K562 (cell line): Measurements from ENCODE around the gene HLA-DOB. TPM values are rescaled to one million over a fixed set of nuclear protein-coding genes. Genes with fewer than 3 reads are reported as not detected.

ENCODE experiments used
- ATAC-seq: fragments of 200-7000 bp; cut with Tn5 transposase; 3 replicates; pipeline ENCODE4 v1.9.1; 2020; ENCODE audit warnings: moderate library complexity
- BruUV-seq: library from RNA; stranded (reverse); fragments of 400-500 nt; replicated peaks from 2 replicates; lab custom pipeline; 2021; lab: Mats Ljungman, UMichigan
- CTCF ChIA-PET: fragments of 300-600 bp; formaldehyde crosslinking; extraction: SDS; loops from one replicate; lab custom pipeline; 2021; ENCODE audit warnings: low intra/inter-chr PET ratio; lab: Yijun Ruan, JAX
- POLR2A ChIA-PET: fragments of 300-600, 350-650 bp; sonication (Branson Sonifier 250); formaldehyde crosslinking; extraction: SDS; loops from one replicate; lab custom pipeline; 2021; ENCODE audit warnings: antibody characterized with exemption, inconsistent platforms; lab: Yijun Ruan, JAX
- DNase-seq, 4 experiments: peaks; one replicate each; pipeline versions ENCODE4 v3.0.0 to v3.0.0-alpha.2; 2011 to 2018; ENCODE audit warnings: low spot score in 3 of 4, mixed read lengths in 3 of 4; ENCODE audit errors: extremely low read depth in 1 of 4
- FAIRE-seq: peaks from 2 replicates; lab custom pipeline; 2011; peaks lifted over from hg19 to GRCh38; lab: Jason Lieb, UNC
- H2AFZ ChIP-seq: 2 replicates; pipeline ENCODE4 v1.6.0; 2011; ENCODE audit warnings: low read depth, low read length, control low read depth, inconsistent platforms
- H3K27ac ChIP-seq: fragments of 200-600 bp; 3 replicates; pipeline ENCODE4 v1.8.0; 2011; ENCODE audit warnings: low read depth, mild to moderate bottlenecking, control low read depth, inconsistent platforms, low read length, moderate library complexity, mixed read lengths; ENCODE audit errors: extremely low read depth
- H3K27me3 ChIP-seq, 2 experiments: fragments of 300-600 bp in 1 of 2; 2 replicates in 1 of 2; 3 replicates in 1 of 2; pipeline versions ENCODE4 v1.6.0 to v1.8.0; 2011; ENCODE audit warnings: inconsistent platforms in 2 of 2, low read length in 2 of 2, mild to moderate bottlenecking in 1 of 2, mixed read lengths in 1 of 2, moderate library complexity in 1 of 2; ENCODE audit not compliant: control insufficient read depth in 2 of 2, insufficient read depth in 2 of 2
- H3K36me3 ChIP-seq: fragments of 300-600 bp; 3 replicates; pipeline ENCODE4 v1.8.0; 2011; ENCODE audit warnings: mild to moderate bottlenecking, low read length, inconsistent platforms; ENCODE audit not compliant: control insufficient read depth, insufficient read depth
- H3K4me1 ChIP-seq, 2 experiments: fragments of 200-600 bp in 1 of 2; replicated peaks in 1 of 2; 2 replicates in 1 of 2; 3 replicates in 1 of 2; pipeline versions ENCODE4 v1.5.1 to v1.8.0; 2011; ENCODE audit warnings: inconsistent platforms in 2 of 2, low read length in 2 of 2, mild to moderate bottlenecking in 1 of 2, mixed read lengths in 1 of 2, moderate library complexity in 1 of 2; ENCODE audit not compliant: control insufficient read depth in 2 of 2, insufficient read depth in 2 of 2
- H3K4me2 ChIP-seq: 2 replicates; pipeline ENCODE4 v1.6.1; 2011; ENCODE audit warnings: low read length, control low read depth, inconsistent platforms, mixed read lengths; ENCODE audit not compliant: insufficient read depth
- H3K4me3 ChIP-seq: fragments of 200-600 bp; sonication (generic), shearing (Covaris generic); 2 replicates; pipeline ENCODE4 v1.5.1; 2016; ENCODE audit warnings: control low read depth, inconsistent platforms
- H3K79me2 ChIP-seq: fragments of 200-600 bp; 3 replicates; pipeline ENCODE4 v1.8.0; 2011; ENCODE audit warnings: low read length, inconsistent platforms; ENCODE audit not compliant: control insufficient read depth, insufficient read depth
- H3K9ac ChIP-seq, 2 experiments: 2 replicates each; pipeline versions ENCODE4 v1.6.0 to v1.6.1; 2011; ENCODE audit warnings: low read depth in 2 of 2, low read length in 2 of 2, control low read depth in 1 of 2, inconsistent platforms in 1 of 2, mild to moderate bottlenecking in 1 of 2, mixed read lengths in 1 of 2; ENCODE audit not compliant: insufficient read depth in 1 of 2
- H3K9me1 ChIP-seq: one replicate; pipeline ENCODE4 v1.6.0; 2011; ENCODE audit warnings: inconsistent platforms, mild to moderate bottlenecking, low read length, moderate library complexity; ENCODE audit not compliant: control insufficient read depth, insufficient read depth
- H3K9me3 ChIP-seq: replicated peaks from 2 replicates; pipeline ENCODE4 v1.5.1; 2011; ENCODE audit warnings: low read depth, low read length, inconsistent platforms; ENCODE audit not compliant: control insufficient read depth, insufficient read depth
- H4K20me1 ChIP-seq: replicated peaks from 2 replicates; pipeline ENCODE4 v1.6.1; 2011; ENCODE audit warnings: low read length, inconsistent platforms, mixed read lengths; ENCODE audit not compliant: control insufficient read depth, insufficient read depth
- JUND ChIP-seq, 2 experiments: IDR thresholded peaks; 2 replicates in 1 of 2; 3 replicates in 1 of 2; pipeline ENCODE4 v1.6.1; 2011; ENCODE audit warnings: borderline replicate concordance in 2 of 2, low read depth in 2 of 2, low read length in 2 of 2, improper control_type of control experiment in 1 of 2, missing biosample characterization in 1 of 2, missing genetic modification characterization in 1 of 2, missing genetic modification reagents in 1 of 2
- MAFG ChIP-seq: fragments of 450-650 bp; conservative IDR thresholded peaks from 2 replicates; pipeline ENCODE4 v1.6.1; 2016; ENCODE audit warnings: missing genetic modification characterization, missing compliant biosample characterization
- MBD1 ChIP-seq: fragments of 250-450 bp; sonication (Bioruptor Pico); IDR thresholded peaks from 2 replicates; pipeline ENCODE4 v1.8.0; 2022; ENCODE audit warnings: inconsistent platforms
- MBD2 ChIP-seq: sonication (generic); IDR thresholded peaks from 2 replicates; pipeline ENCODE4 v1.6.1; 2016; ENCODE audit warnings: low read depth, borderline replicate concordance
- MCM3 ChIP-seq: fragments of 450-650 bp; IDR thresholded peaks from 2 replicates; pipeline ENCODE4 v1.6.1; 2016
- NELFE ChIP-seq: IDR thresholded peaks from 2 replicates; pipeline ENCODE4 v1.6.1; 2011; ENCODE audit warnings: mild to moderate bottlenecking; ENCODE audit not compliant: insufficient read depth, insufficient read length
- POLR2A ChIP-seq: fragments of 450-650 bp; conservative IDR thresholded peaks from 2 replicates; pipeline ENCODE4 v1.6.1; 2016
- RBFOX2 ChIP-seq: fragments of 200-400 bp; formaldehyde crosslinking; IDR thresholded peaks from 2 replicates; pipeline ENCODE4 v1.6.1; 2017; ENCODE audit warnings: low read depth, mild to moderate bottlenecking, low read length, moderate library complexity
- RBM17 ChIP-seq: fragments of 200-400 bp; formaldehyde crosslinking; IDR thresholded peaks from 2 replicates; pipeline ENCODE4 v1.6.1; 2017; ENCODE audit warnings: low read depth, mild to moderate bottlenecking, low read length, borderline replicate concordance
- RBM22 ChIP-seq: fragments of 200-400 bp; formaldehyde crosslinking; IDR thresholded peaks from 2 replicates; pipeline ENCODE4 v1.6.1; 2018; ENCODE audit warnings: low read length, low read depth; ENCODE audit not compliant: poor library complexity, severe bottlenecking
- RBM25 ChIP-seq: fragments of 200-400 bp; formaldehyde crosslinking; IDR thresholded peaks from 2 replicates; pipeline ENCODE4 v1.6.1; 2018; ENCODE audit warnings: low read length, low read depth, moderate library complexity; ENCODE audit not compliant: severe bottlenecking
- STAT5A ChIP-seq: IDR thresholded peaks from 2 replicates; pipeline ENCODE4 v1.6.1; 2012; ENCODE audit warnings: low read length, inconsistent platforms, borderline replicate concordance
- ZNF232 ChIP-seq: sonication (generic); formaldehyde crosslinking; IDR thresholded peaks from 2 replicates; pipeline ENCODE4 v1.8.0; 2022; ENCODE audit warnings: mild to moderate bottlenecking, missing genetic modification reagents
- ZNF253 ChIP-seq: fragments of 250-450 bp; sonication (Bioruptor Pico); conservative IDR thresholded peaks from 2 replicates; pipeline ENCODE4 v1.6.1; 2021; ENCODE audit warnings: mild to moderate bottlenecking
- ZNF436 ChIP-seq: fragments of 250-450, 450-650 bp; sonication (Bioruptor Pico); formaldehyde crosslinking; IDR thresholded peaks from 2 replicates; pipeline ENCODE4 v1.7.0; 2020; ENCODE audit warnings: mild to moderate bottlenecking
- WGBS: fragments of 100-300 bp; shearing (Covaris generic); methylation state at CpG from one replicate; pipeline ENCODE4 v1.1.6; 2016; ENCODE audit warnings: low coverage, mixed read lengths; ENCODE audit not compliant: insufficient coverage; ENCODE audit errors: missing lambda C conversion rate; 5-methylcytosine and 5-hydroxymethylcytosine counted together
- in situ Hi-C: fragments of 300-500 bp; cut with MboI; formaldehyde crosslinking; loops from 4 replicates; pipeline ENCODE4 v1.15.0; 2018; ENCODE audit warnings: inconsistent platforms, mixed read lengths
- intact Hi-C: fragments of 100-400 bp; cut with micrococcal nuclease; formaldehyde crosslinking; loops from 2 replicates; pipeline ENCODE4 v1.14.2; 2022
- polyA plus RNA-seq, 8 experiments: library from polyadenylated mRNA; depleted of rRNA in 4 of 8; stranded (reverse) in 5 of 8; unstranded in 3 of 8; fragments of >200 nt; fragmentation: Nextera tagmentation in 2 of 8; fragmentation: Illumina TruSeq in 1 of 8; extraction: Ambion mirVana in 2 of 8; extraction: Trizol in 1 of 8; gene quantifications; 2 replicates each; pipeline versions ENCODE4 v1.2.1 to v1.2.3, GENCODE V29; 2011 to 2014; ENCODE audit warnings: inconsistent platforms in 1 of 8, missing spikeins in 1 of 8
- total RNA-seq, 7 experiments: library from RNA; depleted of rRNA in 6 of 7; stranded (reverse); fragments of >200 nt in 6 of 7; fragmentation: Illumina TruSeq in 2 of 7; extraction: Trizol in 2 of 7; gene quantifications; 2 replicates each; pipeline versions ENCODE4 v1.2.1 to v1.2.3, GENCODE V29; 2011 to 2021; ENCODE audit warnings: low replicate concordance in 1 of 7

HLA-DOB gene
- total and polyA plus RNA-seq, 9 of the 15 experiments (the other 6 are each of a cell fraction or from before 2014, with no cell fraction given), result 1.2 to 4.0 (median 2.5) TPM

- no peaks in the 10 kb centered on the region for H4K20me1 ChIP-seq
- TF ChIP-seq MBD2, result no peak
- no peak for TF ChIP-seq RBM25
- TF ChIP-seq RBM17, result no peak
- TF ChIP-seq ZNF232 (CRISPR knock-in tag), result no peak
- no peak for TF ChIP-seq ZNF436
- TF ChIP-seq RBM22, result no peak
- no peak for TF ChIP-seq POLR2A
- TF ChIP-seq JUND (IDR thresholded peaks at IDR 0.05; ENCODE audit: borderline replicate concordance, low read depth, low read length), result no peak
- TF ChIP-seq JUND (tag; IDR thresholded peaks at IDR 0.05; ENCODE audit: borderline replicate concordance, low read depth, low read length), result no peak
- TF ChIP-seq MBD1, result no peak
- TF ChIP-seq ZNF253 (CRISPR knock-in tag), result no peak
- TF ChIP-seq MCM3, result no peak
- TF ChIP-seq MAFG (tag), result no peak
- no peak for TF ChIP-seq STAT5A
- no peak for TF ChIP-seq NELFE
- no peak for TF ChIP-seq RBFOX2
- TF ChIP-seq, all 486 proteins: peak for 0
- CTCF ChIA-PET, result no interaction called here
- Histone ChIP-seq H3K4me2 (no peak overlapping the region), H2AFZ (no peak overlapping the region), H3K4me3 (no peak overlapping the region), H3K27ac (no peak overlapping the region), H3K4me1 (no peaks in the 10 kb centered on the region), H3K9me1 (no peaks in the 10 kb centered on the region), H3K36me3 (no peaks in the 10 kb centered on the region), H3K9ac (no peak overlapping the region), H3K9me3 (no peaks in the 10 kb centered on the region), H3K27me3 (peaks cover 2 to 7% of the 10 kb centered on the region in 2 experiments; a peak in 3 of 5 replicates), H3K79me2 (no peaks in the 10 kb centered on the region)
- BruUV-seq, result no TSS peak
- FAIRE-seq (no peak), ATAC-seq (no peak), DNase-seq (no peak)
- in situ Hi-C loops (no loop called here), intact Hi-C loops (no loop called here)
- WGBS, result 0% methylated on average over 1 of the region's 1 CpG
- POLR2A ChIA-PET, result no interaction called here
Observed at GRCh38 chr6:32772656-32773055, 44.1 kb downstream of the HLA-DOB start.
